ENCODE results near the gene CTIF.

Gene CTIF

GRCh38 chr18:48740851-48741485 is 202.1 kb downstream of the CTIF start:
- no peak for TF ChIP-seq CTCF (IDR thresholded peaks at IDR 0.05)
- Histone ChIP-seq H3K4me3 (ENCODE audit: low read depth, low read length) (no peak overlapping the region), H3K79me2 (no peaks in the 10 kb centered on the region), H3K36me3 (ENCODE audit: control insufficient read depth, insufficient read depth, low read length) (no peaks in the 10 kb centered on the region), H3K4me2 (ENCODE audit: low read length) (no peak overlapping the region), H3K4me1 (no peaks in the 10 kb centered on the region), H2AFZ (no peak overlapping the region), H3K27ac (no peak overlapping the region), H3K9ac (no peak overlapping the region), H3K9me3 (ENCODE audit: control insufficient read depth, low read length) (no peaks in the 10 kb centered on the region), H3K27me3 (ENCODE audit: control insufficient read depth, insufficient read depth, low read length) (no peaks in the 10 kb centered on the region)

- Histone ChIP-seq H3K36me3 (ENCODE audit: control insufficient read depth, insufficient read depth, low read length) (no peaks in the 10 kb centered on the region), H3K27ac (no peak overlapping the region), H3K79me2 (no peaks in the 10 kb centered on the region), H3K9me3 (ENCODE audit: control insufficient read depth, low read length) (no peaks in the 10 kb centered on the region), H2AFZ (no peak overlapping the region), H3K4me3 (ENCODE audit: low read depth, low read length) (no peak overlapping the region), H3K4me2 (ENCODE audit: low read length) (no peak overlapping the region), H3K4me1 (no peaks in the 10 kb centered on the region), H3K9ac (no peak overlapping the region), H3K27me3 (ENCODE audit: control insufficient read depth, insufficient read depth, low read length) (no peaks in the 10 kb centered on the region)
- TF ChIP-seq CTCF (IDR thresholded peaks at IDR 0.05), result no peak
Measured at GRCh38 chr18:48741866-48742265, 203.0 kb downstream of the CTIF start.

GRCh38 chr18:48742304-48742703 is 203.5 kb downstream of the CTIF start:
- no peaks in the 10 kb centered on the region for H3K4me1 ChIP-seq
- no peaks in the 10 kb centered on the region for H3K36me3 ChIP-seq (ENCODE audit: control insufficient read depth, insufficient read depth, low read length)
- H2AFZ ChIP-seq, result no peak overlapping the region
- H3K4me2 ChIP-seq (ENCODE audit: low read length), result no peak overlapping the region
- no peaks in the 10 kb centered on the region for H3K79me2 ChIP-seq
- no peaks in the 10 kb centered on the region for H3K27me3 ChIP-seq (ENCODE audit: control insufficient read depth, insufficient read depth, low read length)
- no peak overlapping the region for H3K9ac ChIP-seq
- H3K4me3 ChIP-seq (ENCODE audit: low read depth, low read length), result no peak overlapping the region
- TF ChIP-seq CTCF (IDR thresholded peaks at IDR 0.05), result no peak
- H3K9me3 ChIP-seq (ENCODE audit: control insufficient read depth, low read length), result no peaks in the 10 kb centered on the region
- no peak overlapping the region for H3K27ac ChIP-seq

- H3K4me2 ChIP-seq (ENCODE audit: low read length), result no peak overlapping the region
- H3K27me3 ChIP-seq (ENCODE audit: control insufficient read depth, insufficient read depth, low read length), result no peaks in the 10 kb centered on the region
- no peaks in the 10 kb centered on the region for H3K79me2 ChIP-seq
- H3K4me1 ChIP-seq, result no peaks in the 10 kb centered on the region
- H3K36me3 ChIP-seq (ENCODE audit: control insufficient read depth, insufficient read depth, low read length), result no peaks in the 10 kb centered on the region
- H3K9me3 ChIP-seq (ENCODE audit: control insufficient read depth, low read length), result no peaks in the 10 kb centered on the region
- H3K27ac ChIP-seq, result no peak overlapping the region
- H3K4me3 ChIP-seq (ENCODE audit: low read depth, low read length), result no peak overlapping the region
- no peak overlapping the region for H3K9ac ChIP-seq
- TF ChIP-seq CTCF (IDR thresholded peaks at IDR 0.05), result no peak
- no peak overlapping the region for H2AFZ ChIP-seq
Measured at GRCh38 chr18:48742706-48743475, 204.1 kb downstream of the CTIF start.
